Measurements from ENCODE around the gene SARDH. TPM values are rescaled to one million over a fixed set of nuclear protein-coding genes. Genes with fewer than 3 reads are reported as not detected.
A peak's percentile ranks its signal among the peaks of the same experiment; 100 is the strongest.

Gene SARDH
- total RNA-seq, 1 experiment from 2014 or later: 5.6 TPM

DNA sequence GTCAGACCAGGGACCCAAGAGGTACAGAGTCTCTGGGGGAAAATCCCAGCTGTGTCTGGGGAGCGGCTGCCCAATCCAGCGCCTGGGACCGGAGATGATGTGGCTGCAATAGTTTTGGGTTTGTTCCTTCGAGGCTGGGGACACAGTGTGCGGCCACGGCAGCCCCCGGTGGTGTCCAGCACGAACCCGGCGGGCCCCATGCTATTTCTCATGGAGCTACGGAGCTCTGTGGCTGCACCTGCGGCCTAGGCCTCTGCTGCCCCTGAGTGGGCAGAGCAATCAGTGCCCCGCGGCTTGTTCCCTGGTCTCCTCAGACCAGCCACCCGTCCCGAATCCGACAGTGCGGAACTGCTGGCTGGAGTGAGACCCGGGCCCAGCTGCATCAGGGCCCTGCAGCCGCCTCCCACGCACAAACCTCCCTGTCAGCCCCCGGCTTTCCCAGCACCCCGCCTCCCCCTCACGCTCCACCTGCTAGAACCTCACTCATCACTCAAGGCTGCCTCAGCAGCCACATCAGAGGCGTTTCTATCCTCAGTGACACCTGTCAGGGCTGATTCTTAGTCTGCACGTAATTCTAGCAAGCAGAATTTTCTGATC is 29.0 kb downstream of the SARDH start:
- H3K9me2 ChIP-seq (ENCODE audit: insufficient read depth): no peaks in the 10 kb centered on the region
- H3K4me2 ChIP-seq (ENCODE audit: low read length): no peak overlapping the region
- H3K36me3 ChIP-seq (ENCODE audit: control insufficient read depth in 1 of 2, insufficient read depth in 2 of 2, low read length in 2 of 2): no peaks in the 10 kb centered on the region
- no peaks in the 10 kb centered on the region for H3K4me1 ChIP-seq (ENCODE audit: control insufficient read depth in 1 of 2, insufficient read depth in 2 of 2, low read length in 2 of 2)
- ATAC-seq (0 out of 2 replicates have a peak, but pooled peaks have one; percentile 32), DNase-seq (ENCODE audit: low read depth, low spot score) (no peak)
- H4K20me1 ChIP-seq (ENCODE audit: insufficient read depth): no peaks in the 10 kb centered on the region
- ChIA-PET CTCF (no interaction called here), POLR2A (no interaction called here), RAD21 (ENCODE audit: low non-redundant PET in 1 of 2, low total read pairs in 2 of 2, uncharacterized antibody in 2 of 2, unreplicated experiment in 2 of 2) (no interaction called here)
- no peak overlapping the region for H3K9ac ChIP-seq (ENCODE audit: low read length)
- no peak overlapping the region for H3K4me3 ChIP-seq (replicated peaks in 1 of 2; ENCODE audit: low read depth in 1 of 2, low read length in 2 of 2)
- no peak overlapping the region for H3K27ac ChIP-seq (ENCODE audit: low read depth, low read length)
- H2AFZ ChIP-seq (ENCODE audit: low read depth, low read length, poor library complexity, severe bottlenecking): no peak overlapping the region
- no peaks in the 10 kb centered on the region for H3K79me2 ChIP-seq (ENCODE audit: insufficient read depth, low read length)
- no TSS peak for BruUV-seq (replicated peaks)
- H3K27me3 ChIP-seq (ENCODE audit: insufficient read depth, low read length): no peaks in the 10 kb centered on the region
- TF ChIP-seq ZBTB33 (IDR thresholded peaks at IDR 0.05; ENCODE audit: extremely low read depth, insufficient replicate concordance, low read length): no peak
- no peak for TF ChIP-seq POLR2A (IDR thresholded peaks at IDR 0.05; ENCODE audit: borderline replicate concordance, extremely low read depth, insufficient read depth, insufficient read length)
- no peak for TF ChIP-seq FOSL1 (IDR thresholded peaks at IDR 0.05; ENCODE audit: low read depth)
- TF ChIP-seq, protein P1, sequence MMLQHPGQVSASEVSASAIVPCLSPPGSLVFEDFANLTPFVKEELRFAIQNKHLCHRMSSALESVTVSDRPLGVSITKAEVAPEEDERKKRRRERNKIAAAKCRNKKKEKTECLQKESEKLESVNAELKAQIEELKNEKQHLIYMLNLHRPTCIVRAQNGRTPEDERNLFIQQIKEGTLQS (IDR thresholded peaks at IDR 0.05): no peak
- TF ChIP-seq EGR1 (IDR thresholded peaks at IDR 0.05; ENCODE audit: low read depth): no peak
- TF ChIP-seq CEBPB (IDR thresholded peaks at IDR 0.05; ENCODE audit: low read depth): no peak
- no peaks in the 10 kb centered on the region for H3K9me3 ChIP-seq (ENCODE audit: control insufficient read depth in 1 of 2, insufficient read depth in 1 of 2, low read depth in 1 of 2, low read length in 2 of 2)
- intact Hi-C loops (cut with micrococcal nuclease): no loop called here

Data from HCT116 (cell line).